HG03095 (cell line): ENCODE data around the gene SPN.
"Not testable (repeated sequence)": the region's sequence is repeated elsewhere in the genome, so short reads cannot be mapped to it uniquely, and the experiment has no call there.

Source experiments
- ATAC-seq: cut with Tn5 transposase; IDR thresholded peaks from one replicate; pipeline ENCODE4 v1.9.1; 2021; ENCODE audit warnings: moderate library complexity; ENCODE audit not compliant: unreplicated experiment

The SPN gene

GRCh38 chr16:29675811-29676643 is 13.0 kb downstream of the SPN start:
- no peak for ATAC-seq

- no peak for ATAC-seq
These were observed 14.1 kb downstream of the SPN start for GRCh38 chr16:29676989-29677785.

- ATAC-seq: no peak
These were observed 15.7 kb downstream of the SPN start, which contains the start of gene QPRT for GRCh38 chr16:29678691-29679267. Gene QPRT, plus strand, starts transcription at chr16:29679180. Its CDS starts 18 bp downstream, at chr16:29679198.

GRCh38 chr16:29680180-29680598 is 17.1 kb downstream of the SPN start:
- no peak for ATAC-seq

GRCh38 chr16:29683543-29684090 is 20.6 kb downstream of the SPN start:
- ATAC-seq: no peak

GRCh38 chr16:29684679-29685078 is 21.6 kb downstream of the SPN start:
- no peak for ATAC-seq

- no peak for ATAC-seq
These were observed 23.8 kb downstream of the SPN start for GRCh38 chr16:29686740-29687332.

GRCh38 chr16:29687755-29688154 is 24.7 kb downstream of the SPN start:
- ATAC-seq: no peak

GRCh38 chr16:29688172-29688571 is 25.1 kb downstream of the SPN start:
- no peak for ATAC-seq

GRCh38 chr16:29689490-29690351 is 26.7 kb downstream of the SPN start:
- not testable (repeated sequence) for ATAC-seq

GRCh38 chr16:29692606-29693005 is 29.6 kb downstream of the SPN start:
- ATAC-seq: not testable (repeated sequence)

GRCh38 chr16:29694384-29695195 is 31.5 kb downstream of the SPN start:
- ATAC-seq: no peak

GRCh38 chr16:29695675-29696074 is 32.6 kb downstream of the SPN start:
- ATAC-seq: not testable (repeated sequence)

- ATAC-seq: no peak
These were observed 33.9 kb downstream of the SPN start for GRCh38 chr16:29696881-29697331.

GRCh38 chr16:29697391-29697790 is 34.3 kb downstream of the SPN start:
- no peak for ATAC-seq

GRCh38 chr16:29698042-29698441 is 35.0 kb downstream of the SPN start:
- no peak for ATAC-seq

GRCh38 chr16:29698484-29699323 is 35.7 kb downstream of the SPN start:
- ATAC-seq: no peak
